Spleen (tissue), 11 donors: Measurements from ENCODE around the gene MIF. TPM values are rescaled to one million over a fixed set of nuclear protein-coding genes. Genes with fewer than 3 reads are reported as not detected.
A peak's percentile ranks its signal among the peaks of the same experiment; 100 is the strongest.
"Not testable (repeated sequence)": the region's sequence is repeated elsewhere in the genome, so short reads cannot be mapped to it uniquely, and the experiment has no call there.

Experiments
- DNase-seq: peaks from one replicate; pipeline ENCODE4 v3.0.0-alpha.2; 2020
- H3K27ac ChIP-seq, 8 donors: fragments of 200-600 bp; sonication (generic) in 7 of 8; 1 replicate in 4 of 8; 2 replicates in 4 of 8; pipeline versions ENCODE4 v1.5.0 to v1.8.0; 2016 to 2021; ENCODE audit warnings: inconsistent platforms in 4 of 8, mild to moderate bottlenecking in 4 of 8, moderate library complexity in 1 of 8
- H3K27me3 ChIP-seq, 7 donors: fragments of 200-600 bp; sonication (generic) in 6 of 7; replicated peaks in 1 of 7; 1 replicate in 4 of 7; 2 replicates in 3 of 7; pipeline versions ENCODE4 v1.5.0 to v1.8.0; 2016 to 2021; ENCODE audit warnings: inconsistent platforms in 3 of 7, mild to moderate bottlenecking in 1 of 7
- H3K36me3 ChIP-seq, 6 donors: fragments of 200-600 bp; sonication (generic) in 5 of 6; 1 replicate in 4 of 6; 2 replicates in 2 of 6; pipeline versions ENCODE4 v1.5.0 to v1.8.0; 2016 to 2021; ENCODE audit warnings: inconsistent platforms in 2 of 6
- H3K4me1 ChIP-seq, 6 donors: fragments of 200-600 bp; sonication (generic) in 5 of 6; 1 replicate in 3 of 6; 2 replicates in 3 of 6; pipeline versions ENCODE4 v1.5.0 to v1.8.0; 2016 to 2021; ENCODE audit warnings: inconsistent platforms in 3 of 6
- H3K4me3 ChIP-seq, 8 donors: fragments of 200-600 bp; sonication (generic) in 7 of 8; 1 replicate in 4 of 8; 2 replicates in 4 of 8; pipeline versions ENCODE4 v1.5.0 to v1.8.0; 2016 to 2021; ENCODE audit warnings: inconsistent platforms in 4 of 8, mild to moderate bottlenecking in 4 of 8, moderate library complexity in 2 of 8
- H3K9me3 ChIP-seq, 8 donors: fragments of 200-600 bp; sonication (generic) in 7 of 8; 1 replicate in 4 of 8; 2 replicates in 4 of 8; pipeline versions ENCODE4 v1.5.0 to v1.8.0; 2016 to 2021; ENCODE audit warnings: inconsistent platforms in 4 of 8
- CTCF ChIP-seq, 11 experiments: fragments of 200-600 bp in 7 of 11; fragments of 450-650 bp in 4 of 11; sonication (generic) in 4 of 11; IDR thresholded peaks in 8 of 11; conservative IDR thresholded peaks in 3 of 11; 1 replicate in 7 of 11; 2 replicates in 4 of 11; pipeline versions ENCODE4 v1.4.0 to v1.8.0; 2016 to 2021; ENCODE audit warnings: antibody characterized with exemption in 11 of 11, inconsistent platforms in 4 of 11, mild to moderate bottlenecking in 1 of 11
- POLR2A ChIP-seq, 3 donors: fragments of 450-650 bp; IDR thresholded peaks; one replicate each; pipeline ENCODE4 v1.5.1; 2017; ENCODE audit warnings: antibody characterized with exemption in 3 of 3, mild to moderate bottlenecking in 1 of 3
- POLR2AphosphoS5 ChIP-seq, 3 donors: sonication (generic); formaldehyde crosslinking; IDR thresholded peaks; one replicate each; pipeline ENCODE4 v1.5.1; 2017; ENCODE audit warnings: antibody characterized with exemption in 3 of 3
- WGBS, 5 donors: extraction: QIAGEN DNeasy Blood & Tissue Kit in 3 of 5; methylation state at CpG; one replicate each; pipeline versions ENCODE4 v1.1.5 to v1.1.7; 2013 to 2018; 5-methylcytosine and 5-hydroxymethylcytosine counted together
- intact Hi-C: fragments of 100-400 bp; cut with DNase I; formaldehyde crosslinking; loops from one replicate; pipeline ENCODE4 v1.15.0; 2023; ENCODE audit warnings: low total_unique reads
- polyA plus RNA-seq, 3 donors: library from polyadenylated mRNA; stranded (reverse); fragments of 200-250 nt; gene quantifications; one replicate each; pipeline ENCODE4 v1.2.1, GENCODE V29; 2013
- small RNA-seq, 4 donors: library from RNA; depleted of rRNA; stranded (forward); fragments of <200 nt; gene quantifications; one replicate each; pipeline ENCODE3, GENCODE V24; 2016
- total RNA-seq, 7 donors: library from RNA; depleted of rRNA in 3 of 7; stranded (reverse); fragments of >200 nt in 3 of 7; fragmentation: NEBNext Ultra II Directional in 4 of 7; extraction: Animal tissue kit (Norgen Biotek cat#: 25700) in 4 of 7; gene quantifications; one replicate each; pipeline versions ENCODE4 v1.1.0 to v1.2.1, GENCODE V29; 2016 to 2021
- donor health status: healthy with polysubstance abuse.
- donor health status: DM: no; HTN: no; CAD: no; lungs with moderate emphysema.
- donor health status: DM: no; HTN: no; CAD: no.
- donor health status: Bipolar disorder and iron deficiency.
- donor health status: healthy.
- donor health status: DM: no; HTN: no; CAD: no.
- donor health status: DM: yes; HTN: yes; CAD: no.

MIF gene
- total and polyA plus RNA-seq, 10 donors = 168 to 580 (median 219) TPM

- H3K9me3 ChIP-seq = peaks cover 0 to 36% (median 25%) of the 10 kb centered on the region in 8 donors
- H3K36me3 ChIP-seq = peaks cover 0 to 100% (median 15%) of the 10 kb centered on the region in 6 donors
- DNase-seq = no peak
- H3K27ac ChIP-seq = no peak overlapping the region
- TF ChIP-seq POLR2A (IDR thresholded peaks at IDR 0.05) (no peak), POLR2AphosphoS5 (IDR thresholded peaks at IDR 0.05) (no peak), CTCF (IDR thresholded peaks at IDR 0.05 in 8 of 11, conservative IDR thresholded peaks at IDR 0.05 in 3 of 11) (no peak)
- intact Hi-C loops = no loop called here
- WGBS, 5 donors = 72 to 82% (median 78%) methylated on average over 14 of the region's 14 CpGs
- H3K4me1 ChIP-seq = peaks cover 0 to 15% (median 0%) of the 10 kb centered on the region in 6 donors
- H3K27me3 ChIP-seq = no peaks in the 10 kb centered on the region
- H3K4me3 ChIP-seq = no peak overlapping the region
These were observed 32.4 kb downstream of the MIF start for GRCh38 chr22:23926561-23926960.

- Histone ChIP-seq H3K27ac (peak overlapping the region in 4 of 8 donors; percentile 18 to 51 (median 22)), H3K4me3 (no peak overlapping the region), H3K36me3 (no peaks in the 10 kb centered on the region), H3K9me3 (no peaks in the 10 kb centered on the region), H3K4me1 (no peaks in the 10 kb centered on the region), H3K27me3 (no peaks in the 10 kb centered on the region)
- 65 to 84% (median 72%) methylated on average over 5 of the region's 5 CpGs for WGBS, 5 donors
- no peak for DNase-seq
- TF ChIP-seq POLR2A (IDR thresholded peaks at IDR 0.05) (no peak), CTCF (IDR thresholded peaks at IDR 0.05 in 8 of 11, conservative IDR thresholded peaks at IDR 0.05 in 3 of 11) (no peak)
- intact Hi-C loops = no loop called here
These were observed 44.3 kb downstream of the MIF start for GRCh38 chr22:23938328-23939016.

DNA sequence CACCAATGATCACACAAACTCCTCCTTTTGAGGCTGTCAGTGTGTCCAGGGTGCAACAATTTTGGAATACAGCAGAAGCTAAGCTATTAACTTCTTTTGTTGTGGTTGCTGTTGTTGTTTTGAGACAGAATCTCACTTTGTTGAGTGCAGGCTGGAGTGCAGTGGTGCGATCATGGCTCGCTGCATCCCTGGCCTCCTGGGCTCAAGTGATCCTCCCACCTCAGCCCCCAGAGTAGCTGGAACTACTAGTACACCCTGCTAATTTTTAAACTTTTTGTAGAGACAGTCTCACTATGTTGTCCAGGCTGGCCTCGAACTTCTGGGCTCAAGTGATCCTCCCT lies 44.8 kb downstream of the MIF start:
- H3K36me3 ChIP-seq = no peaks in the 10 kb centered on the region
- H3K4me1 ChIP-seq = no peaks in the 10 kb centered on the region
- DNase-seq = no peak
- intact Hi-C loops = no loop called here
- TF ChIP-seq POLR2A (IDR thresholded peaks at IDR 0.05) (no peak), POLR2AphosphoS5 (IDR thresholded peaks at IDR 0.05) (no peak), CTCF (IDR thresholded peaks at IDR 0.05 in 8 of 11, conservative IDR thresholded peaks at IDR 0.05 in 3 of 11) (no peak)
- no peak overlapping the region for H3K4me3 ChIP-seq
- 60 to 92% (median 72%) methylated on average over 3 of the region's 3 CpGs for WGBS, 5 donors
- no peaks in the 10 kb centered on the region for H3K27me3 ChIP-seq
- H3K9me3 ChIP-seq = no peaks in the 10 kb centered on the region
- H3K27ac ChIP-seq = peak overlapping the region in 4 of 8 donors; percentile 18 to 51 (median 22)

GRCh38 chr22:23940166-23940565 lies 46.0 kb downstream of the MIF start:
- H3K4me3 ChIP-seq, H3K4me1 ChIP-seq, H3K27me3 ChIP-seq, H3K36me3 ChIP-seq, H3K9me3 ChIP-seq, intact Hi-C loops, DNase-seq, H3K27ac ChIP-seq: not testable (repeated sequence)
- 73 to 85% (median 80%) methylated on average over 3 to 6 of the region's 14 CpGs; no CpG with 5 or more reads in 2 of the 5 donors for WGBS, 5 donors

Small RNAs within 50 kb of the gene (small RNA-seq; reads per million reads assigned to genes)
- gene RN7SL268P = 0 reads per million in 4 donors

Other genes starting within 250 kb of the MIF start
- 10 to 100 TPM in 6 of 7 donors, 1 to 10 TPM in 1; 9.6 to 46.6 (median 23.0) TPM for gene RGL4, start 203.4 kb upstream of the MIF start, total RNA-seq
- 10 to 100 TPM; 10.5 to 19.5 (median 15.7) TPM for gene RGL4, start 203.4 kb upstream of the MIF start, polyA plus RNA-seq
- gene ZNF70, start 143.3 kb upstream of the MIF start, total RNA-seq = 1 to 10 TPM; 5.0 to 7.4 (median 6.0) TPM
- 1 to 10 TPM in 1 of 3 donors, under 1 TPM in 2; 0.55 to 1.3 (median 0.72) TPM for gene ZNF70, start 143.3 kb upstream of the MIF start, polyA plus RNA-seq
- 100 to 1,000 TPM in 1 of 7 donors, 10 to 100 TPM in 6; 24.9 to 103 (median 49.5) TPM for gene VPREB3, start 140.0 kb upstream of the MIF start, total RNA-seq
- gene VPREB3, start 140.0 kb upstream of the MIF start, polyA plus RNA-seq = 100 to 1,000 TPM; 315 to 472 (median 377) TPM
- gene C22orf15, start 131.4 kb upstream of the MIF start, total RNA-seq = under 1 TPM in 4 of 7 donors, not detected in 3; 0.44 to 0.97 (median 0.76) TPM
- 1 to 10 TPM in 1 of 3 donors, under 1 TPM in 2; 0.29 to 1.4 (median 0.59) TPM for gene C22orf15, start 131.4 kb upstream of the MIF start, polyA plus RNA-seq
- 100 to 1,000 TPM in 1 of 7 donors, 10 to 100 TPM in 6; 16.8 to 101 (median 83.4) TPM for gene CHCHD10, start 126.4 kb upstream of the MIF start, total RNA-seq
- 100 to 1,000 TPM; 117 to 189 (median 167) TPM for gene CHCHD10, start 126.4 kb upstream of the MIF start, polyA plus RNA-seq
- 10 to 100 TPM in 1 of 7 donors, 1 to 10 TPM in 5, under 1 TPM in 1; 0.66 to 11.0 (median 3.3) TPM for gene MMP11, start 121.5 kb upstream of the MIF start, total RNA-seq
- gene MMP11, start 121.5 kb upstream of the MIF start, polyA plus RNA-seq = 1 to 10 TPM; 4.4 to 6.8 (median 4.7) TPM
- 100 to 1,000 TPM in 2 of 7 donors, 10 to 100 TPM in 5; 72.8 to 166 (median 84.6) TPM for gene SMARCB1, start 107.4 kb upstream of the MIF start, total RNA-seq
- gene SMARCB1, start 107.4 kb upstream of the MIF start, polyA plus RNA-seq = 100 to 1,000 TPM in 1 of 3 donors, 10 to 100 TPM in 2; 64.2 to 100 (median 86.9) TPM
- gene DERL3, start 55.4 kb upstream of the MIF start, total RNA-seq = 10 to 100 TPM; 10.2 to 62.8 (median 30.4) TPM
- gene DERL3, start 55.4 kb upstream of the MIF start, polyA plus RNA-seq = 10 to 100 TPM; 16.1 to 18.8 (median 17.9) TPM
- gene SLC2A11, start 36.5 kb upstream of the MIF start, total RNA-seq = 10 to 100 TPM; 12.0 to 21.7 (median 16.9) TPM
- 10 to 100 TPM; 15.6 to 23.5 (median 16.2) TPM for gene SLC2A11, start 36.5 kb upstream of the MIF start, polyA plus RNA-seq
- gene GSTT2B, start 66.8 kb downstream of the MIF start, total RNA-seq = 10 to 100 TPM in 1 of 7 donors, 1 to 10 TPM in 6; 2.0 to 11.6 (median 3.7) TPM
- gene GSTT2B, start 66.8 kb downstream of the MIF start, polyA plus RNA-seq = 10 to 100 TPM in 1 of 3 donors, 1 to 10 TPM in 2; 4.7 to 11.6 (median 6.6) TPM
- 1 to 10 TPM in 6 of 7 donors, not detected in 1; 2.3 to 5.0 (median 2.3) TPM for gene DDTL, start 72.5 kb downstream of the MIF start, total RNA-seq
- 1 to 10 TPM; 1.0 to 3.0 (median 1.5) TPM for gene DDTL, start 72.5 kb downstream of the MIF start, polyA plus RNA-seq
- 100 to 1,000 TPM in 1 of 7 donors, 10 to 100 TPM in 6; 63.4 to 112 (median 67.8) TPM for gene DDT, start 80.1 kb downstream of the MIF start, total RNA-seq
- gene DDT, start 80.1 kb downstream of the MIF start, polyA plus RNA-seq = 100 to 1,000 TPM; 138 to 224 (median 154) TPM
- gene GSTT2, start 85.8 kb downstream of the MIF start, total RNA-seq = under 1 TPM in 2 of 7 donors, not detected in 5; 0.44 to 0.95 TPM
- 1 to 10 TPM in 1 of 3 donors, under 1 TPM in 2; 0.16 to 1.3 (median 0.41) TPM for gene GSTT2, start 85.8 kb downstream of the MIF start, polyA plus RNA-seq
- not detected for gene GSTT4, start 111.1 kb downstream of the MIF start, total RNA-seq
- not detected for gene GSTT4, start 111.1 kb downstream of the MIF start, polyA plus RNA-seq
- 10 to 100 TPM; 51.3 to 89.5 (median 74.9) TPM for gene CABIN1, start 116.9 kb downstream of the MIF start, total RNA-seq
- 10 to 100 TPM; 25.5 to 44.1 (median 39.6) TPM for gene CABIN1, start 116.9 kb downstream of the MIF start, polyA plus RNA-seq